Stimulated activated CD8-positive, alpha-beta memory T cell treated with anti-CD3 and anti-CD28 coated beads, Interleukin-4, amount 100 ng/mL, for 48 hours (primary cell): ENCODE results near the gene PLCB1.

Experiments used
- DNase-seq: peaks from one replicate; pipeline ENCODE4 v3.0.0-alpha.2; 2020

Gene PLCB1

DNA sequence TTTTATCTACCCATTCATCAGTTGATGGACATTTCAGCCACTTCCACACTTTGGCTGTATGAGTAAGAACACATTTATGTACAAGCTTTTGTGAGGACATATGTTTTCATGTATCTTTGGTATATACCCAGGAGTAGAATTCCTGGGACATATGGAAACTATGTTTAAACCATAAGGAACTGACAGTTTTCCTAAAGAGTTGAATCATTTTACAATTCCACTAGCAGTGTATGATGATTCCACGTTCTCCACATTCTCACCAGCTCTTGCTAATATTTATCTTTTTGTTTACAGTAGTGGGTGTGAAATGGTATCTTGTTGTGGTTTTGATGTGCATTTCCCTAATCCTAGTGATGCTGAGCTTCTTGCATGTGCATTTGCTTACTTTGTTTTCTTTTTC lies 338.1 kb downstream of the PLCB1 start:
- no peak for DNase-seq

DNA sequence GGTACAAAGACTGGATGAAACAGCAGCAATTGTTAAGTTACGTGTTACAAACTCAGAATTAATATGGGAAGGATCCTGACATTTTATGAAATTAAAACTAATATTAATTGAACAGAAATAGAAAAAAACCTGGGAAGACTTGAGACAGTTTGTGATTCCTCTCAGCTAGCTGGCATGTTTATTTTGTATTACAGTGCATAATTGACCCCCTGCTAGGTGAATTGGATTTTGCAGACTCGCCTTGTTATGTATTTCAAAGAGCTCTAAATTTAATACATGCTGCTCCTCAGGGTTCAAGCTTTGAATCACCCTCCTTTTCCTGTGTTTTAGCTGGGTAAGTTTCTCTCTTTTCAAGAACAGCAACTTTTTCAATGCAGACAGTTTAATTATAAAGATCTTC lies 339.4 kb downstream of the PLCB1 start:
- DNase-seq: no peak

DNA sequence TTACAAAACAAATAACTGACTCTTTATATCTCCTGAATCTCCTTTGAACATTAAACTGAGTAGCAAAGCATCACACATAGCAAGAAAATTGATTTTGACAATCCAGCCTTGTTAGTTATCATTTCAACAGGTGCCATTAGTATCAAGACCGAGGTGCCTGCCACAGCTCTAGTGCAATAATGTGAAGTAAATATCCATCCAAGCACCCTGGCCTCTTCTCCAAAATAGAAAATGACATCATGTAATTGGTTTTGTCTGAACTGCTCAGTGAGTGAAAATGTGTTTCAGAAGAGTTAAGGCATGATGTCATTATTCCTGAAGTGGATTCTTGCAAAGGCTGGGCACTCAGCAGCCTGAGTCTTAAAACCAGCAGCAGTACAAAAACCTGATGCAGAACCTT lies 341.4 kb downstream of the PLCB1 start:
- DNase-seq: no peak

DNA sequence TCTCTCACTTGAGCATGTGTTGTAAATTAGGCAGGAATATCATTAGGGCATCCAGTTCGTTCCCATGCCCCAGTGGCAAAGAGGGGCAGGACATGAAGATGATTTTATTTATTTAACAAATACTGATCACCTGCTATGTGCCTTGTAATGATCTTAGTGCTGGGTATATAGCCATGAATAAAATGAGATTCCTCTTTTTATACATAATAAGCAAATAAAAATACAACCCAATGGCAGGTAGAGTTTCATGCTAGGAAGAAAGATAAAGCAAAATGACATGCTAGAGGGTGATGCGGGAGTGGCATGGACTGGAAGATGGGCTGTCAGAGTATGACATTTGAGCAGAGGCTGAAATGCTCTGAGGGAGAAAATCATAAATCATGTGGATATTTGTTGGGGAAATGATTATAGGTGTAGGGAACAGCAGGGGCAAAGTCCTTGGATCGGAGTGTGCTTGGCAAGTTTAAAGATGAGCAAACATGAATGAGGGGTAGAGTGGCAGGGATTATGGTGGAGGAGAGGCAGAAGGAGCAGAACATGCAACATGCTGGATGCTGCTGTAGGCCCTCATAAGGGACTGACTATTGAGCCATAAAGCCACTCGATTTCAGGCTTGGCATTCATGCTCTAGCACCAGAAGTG lies 342.1 kb downstream of the PLCB1 start:
- DNase-seq: no peak

DNA sequence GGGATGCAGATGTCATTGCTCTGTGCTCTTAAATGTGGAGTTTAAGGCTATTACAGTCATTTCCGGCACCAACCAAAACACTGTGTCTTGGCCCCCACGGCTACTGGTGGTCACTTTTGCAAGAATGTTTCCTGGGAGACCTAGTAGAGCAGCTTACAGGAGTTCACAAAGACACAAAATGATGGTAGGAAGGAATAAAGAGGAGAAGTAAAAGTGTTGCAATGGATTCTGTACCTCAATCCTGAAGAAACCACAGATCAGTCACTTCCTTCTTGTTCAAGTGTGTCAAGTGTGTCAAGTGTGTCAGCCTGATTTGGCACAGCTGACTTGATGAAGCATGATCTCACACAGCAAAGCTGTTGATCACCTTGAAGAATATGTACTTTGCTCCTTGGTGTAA lies 344.0 kb downstream of the PLCB1 start:
- no peak for DNase-seq

DNA sequence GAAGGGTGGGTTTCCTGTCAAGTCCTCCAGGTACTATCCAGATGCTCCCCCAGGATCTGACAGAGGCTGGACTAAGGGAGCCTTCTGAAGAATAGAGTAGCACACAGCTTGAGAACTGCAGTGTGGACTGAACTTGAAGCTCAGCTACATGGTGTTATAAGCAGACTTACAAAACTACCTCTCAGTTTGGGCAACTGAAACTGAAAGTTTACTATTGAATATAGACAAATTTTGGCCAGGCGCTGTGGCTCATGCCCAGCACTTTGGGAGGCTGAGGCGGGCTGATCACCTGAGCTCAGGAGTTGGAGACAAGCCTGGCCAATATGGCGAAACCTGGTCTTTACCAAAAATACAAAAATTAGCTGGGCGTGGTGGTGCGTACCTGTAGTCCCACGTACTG lies 348.5 kb downstream of the PLCB1 start:
- DNase-seq: no peak

DNA sequence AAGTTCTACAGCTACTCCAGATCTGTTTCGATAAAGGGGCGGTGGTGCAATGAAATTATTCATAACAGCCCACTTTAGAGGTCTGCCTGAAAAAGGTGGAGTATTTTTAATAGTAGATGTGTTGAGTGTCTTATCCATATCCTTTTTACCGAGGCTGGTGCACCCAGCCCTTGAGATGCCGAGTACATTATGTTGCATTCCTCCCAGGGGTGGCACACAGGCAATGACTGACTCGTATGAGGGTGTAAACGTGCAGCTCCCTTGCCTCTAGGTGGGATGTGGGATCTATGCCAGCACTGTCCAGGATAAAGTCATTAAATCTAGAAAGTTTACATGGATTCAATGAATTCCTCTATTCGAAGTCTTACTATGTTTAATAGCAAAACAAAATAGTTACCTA lies 355.6 kb downstream of the PLCB1 start:
- no peak for DNase-seq

DNA sequence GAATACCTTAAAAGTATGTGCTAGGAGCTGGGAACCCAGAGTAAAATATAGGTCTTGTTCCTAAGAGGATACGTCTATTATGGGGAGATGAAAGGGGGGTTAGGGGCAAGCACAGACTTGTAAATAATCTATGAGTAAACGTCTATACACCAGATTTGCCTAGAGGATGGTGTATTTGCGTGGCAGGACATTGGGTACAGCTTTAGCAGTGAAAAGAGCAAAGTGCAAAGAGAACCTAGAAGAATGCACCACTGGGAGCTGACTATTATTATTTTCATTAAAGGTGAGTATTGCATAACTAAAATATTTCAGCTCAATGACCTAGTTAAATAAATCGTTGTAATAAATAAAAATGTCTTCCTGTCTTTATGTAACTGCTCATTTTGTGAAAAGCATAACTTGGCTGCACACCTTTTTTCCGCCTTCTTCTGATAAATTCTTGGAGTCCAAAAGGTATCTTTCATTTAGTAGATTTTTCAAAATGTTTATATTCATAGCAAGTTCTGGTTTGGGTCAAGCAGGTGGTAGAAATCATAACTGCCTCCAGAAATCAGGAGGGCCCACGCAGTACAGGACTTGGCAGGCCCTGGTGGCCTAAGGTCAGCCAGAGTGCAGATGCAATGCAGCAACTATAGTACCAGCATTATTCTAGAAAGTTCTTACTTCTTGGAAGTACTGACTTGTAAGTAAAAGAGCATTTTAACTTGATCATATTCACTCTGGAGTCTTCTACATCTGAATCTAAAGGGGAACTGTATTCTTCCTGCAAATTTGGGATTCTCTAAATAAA lies 357.2 kb downstream of the PLCB1 start:
- DNase-seq: no peak

DNA sequence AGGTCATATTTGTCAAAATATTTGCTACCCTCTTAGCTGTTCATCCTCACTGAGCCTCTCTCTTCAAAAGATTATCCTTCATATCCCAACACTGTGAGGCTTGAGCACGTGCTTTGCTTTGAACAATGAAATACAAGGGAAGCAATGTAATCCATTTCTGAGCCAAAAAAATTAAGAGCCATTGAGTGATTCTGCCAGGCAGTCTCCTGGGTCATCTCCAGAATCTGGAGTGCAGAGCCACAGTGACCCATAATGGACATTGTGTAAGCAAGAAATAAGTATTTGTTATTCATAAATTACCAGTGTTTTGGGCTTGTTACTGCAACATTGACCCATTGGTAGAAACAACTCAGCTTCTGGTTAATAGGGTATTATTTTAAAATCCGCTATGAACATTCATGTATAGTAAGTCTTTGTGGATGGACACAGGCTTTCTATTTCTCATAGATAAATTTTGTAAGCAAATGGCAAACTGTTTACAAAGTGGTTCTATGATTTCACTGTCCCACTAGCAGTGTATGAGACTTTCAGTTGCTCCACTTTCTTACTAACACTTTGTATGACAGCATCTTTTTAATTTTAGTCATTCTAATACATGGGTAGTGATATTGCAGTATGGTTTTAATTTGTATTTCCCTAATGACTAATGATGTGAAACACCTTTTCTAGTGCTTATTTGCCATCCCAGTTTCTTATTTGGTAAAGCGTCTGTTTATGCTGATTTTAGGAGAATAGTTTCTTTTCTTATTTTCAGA lies 358.2 kb downstream of the PLCB1 start:
- DNase-seq: no peak

DNA sequence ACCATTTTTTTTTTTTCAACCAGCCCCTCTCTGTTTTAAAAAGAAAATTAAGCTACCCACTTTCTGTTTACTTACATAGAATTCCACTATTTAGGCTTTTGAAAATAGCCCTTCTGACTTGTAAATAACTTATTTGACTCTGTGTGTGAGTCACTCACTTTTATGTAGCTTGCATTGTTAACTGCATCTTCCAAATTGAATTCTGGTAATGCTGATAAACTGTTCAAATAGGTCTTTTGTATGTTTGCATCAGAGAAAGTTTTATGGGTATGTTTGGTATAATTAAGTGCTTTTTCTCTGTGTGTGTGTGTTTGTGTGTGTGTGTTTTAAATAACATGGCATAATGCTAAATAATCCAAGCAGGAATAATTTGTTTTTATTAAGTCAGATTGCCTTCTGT lies 360.1 kb downstream of the PLCB1 start:
- DNase-seq: no peak

DNA sequence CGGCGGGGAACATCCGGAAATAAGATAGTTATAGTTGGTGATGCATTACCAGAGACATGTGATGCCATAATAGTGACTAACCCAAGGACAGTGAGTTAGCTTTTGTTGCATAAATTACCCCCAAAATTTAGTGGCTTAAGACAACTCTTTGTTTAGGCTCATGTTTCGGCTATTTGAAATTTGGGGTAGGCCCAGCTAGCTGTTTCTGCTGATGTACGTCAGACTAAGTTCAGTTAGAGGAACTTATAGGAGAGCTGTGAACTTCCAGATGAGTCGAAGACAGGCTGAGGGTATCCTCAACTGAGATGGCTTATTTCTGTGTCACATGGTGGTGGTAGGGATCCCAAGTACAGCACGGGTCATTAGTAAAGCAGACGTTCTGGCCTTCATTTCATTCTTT lies 366.5 kb downstream of the PLCB1 start:
- DNase-seq: no peak

DNA sequence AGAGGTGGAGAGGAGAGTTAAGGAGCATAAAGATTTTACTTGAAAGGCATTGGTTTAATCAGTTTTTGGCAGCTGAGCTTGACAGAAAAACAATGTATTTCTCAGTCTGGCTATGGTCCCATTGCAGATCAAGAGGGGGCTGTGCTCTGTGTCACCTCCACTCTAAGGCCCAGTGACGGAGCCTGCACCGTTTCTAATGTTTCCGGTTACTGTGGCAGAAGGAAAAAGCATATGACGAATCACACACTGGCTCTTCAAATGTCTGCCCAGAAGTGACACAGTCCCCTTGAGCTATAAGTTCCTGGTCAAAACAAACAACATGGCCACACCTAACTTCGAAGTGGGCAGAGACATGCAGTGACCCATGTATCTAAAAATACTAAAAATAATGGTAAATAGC lies 372.0 kb downstream of the PLCB1 start:
- no peak for DNase-seq

DNA sequence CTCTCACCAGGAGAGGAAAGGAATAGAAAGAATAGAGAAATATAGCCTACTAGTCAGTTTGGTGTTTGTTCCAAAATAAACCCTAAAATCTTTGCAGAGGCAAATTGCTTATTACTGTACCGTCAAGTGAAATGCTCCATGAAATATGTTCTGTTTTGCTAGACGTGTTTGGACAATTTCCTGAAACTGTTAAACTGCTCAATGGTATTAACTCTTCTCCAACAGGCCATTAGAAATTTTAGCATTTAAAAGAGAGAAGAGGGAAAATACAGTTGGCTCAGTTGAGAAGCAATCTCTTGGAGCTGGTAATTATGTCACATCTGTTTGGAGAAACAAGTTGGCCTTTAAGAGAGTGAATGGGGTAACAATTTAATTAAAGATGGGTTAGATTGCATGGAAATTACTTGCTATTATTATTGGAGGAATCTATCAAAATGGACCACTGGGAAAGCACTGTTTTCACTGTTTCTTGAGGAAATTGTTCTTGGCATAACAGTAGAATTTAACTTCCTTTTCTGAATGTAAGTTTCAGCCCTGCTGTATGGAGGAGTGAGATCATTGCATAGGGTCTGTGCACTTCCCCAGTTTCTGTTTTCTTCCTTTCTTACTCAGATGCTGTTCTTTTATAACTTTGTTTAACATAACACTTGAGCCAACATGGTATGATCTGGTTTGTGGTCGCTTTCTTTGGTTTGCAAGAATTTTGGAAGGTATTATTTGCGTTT lies 373.6 kb downstream of the PLCB1 start:
- DNase-seq: no peak

DNA sequence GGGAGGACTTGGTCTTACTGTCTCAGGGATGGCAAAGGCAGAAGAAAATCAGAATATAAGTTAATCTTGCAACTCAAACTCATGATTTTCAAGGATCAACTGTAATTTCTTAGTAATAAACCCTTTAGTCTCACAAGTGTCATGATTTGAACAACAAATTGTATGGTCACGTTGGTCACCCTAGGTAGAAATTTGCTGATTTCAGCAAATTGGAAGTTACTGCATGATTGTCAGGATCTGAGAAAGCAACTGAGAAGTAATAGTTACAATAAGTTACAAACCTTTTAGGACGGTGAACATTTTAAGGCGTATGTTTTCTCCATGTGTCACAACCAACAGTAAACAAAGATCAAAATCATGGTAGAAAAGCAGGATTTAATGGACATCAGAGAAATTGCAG lies 375.2 kb downstream of the PLCB1 start:
- DNase-seq: no peak

DNA sequence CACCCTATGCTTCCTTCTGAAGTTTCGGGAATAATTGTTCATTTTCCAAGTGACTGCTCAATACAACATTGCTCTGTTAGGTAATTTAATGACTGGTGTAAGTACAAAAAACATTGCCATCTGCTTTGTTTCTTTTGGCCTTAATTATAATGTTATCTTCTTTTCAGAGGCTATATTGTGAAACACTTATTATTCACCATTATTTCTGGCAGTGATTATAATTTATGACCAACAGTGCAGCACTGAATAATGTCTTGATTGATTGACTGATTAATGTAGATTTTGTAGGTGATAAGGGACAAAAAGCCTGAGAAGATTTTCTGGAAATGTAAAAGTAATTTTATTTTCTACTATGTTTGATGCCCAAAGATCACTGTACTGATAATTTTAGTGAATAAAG lies 377.7 kb downstream of the PLCB1 start:
- no peak for DNase-seq

DNA sequence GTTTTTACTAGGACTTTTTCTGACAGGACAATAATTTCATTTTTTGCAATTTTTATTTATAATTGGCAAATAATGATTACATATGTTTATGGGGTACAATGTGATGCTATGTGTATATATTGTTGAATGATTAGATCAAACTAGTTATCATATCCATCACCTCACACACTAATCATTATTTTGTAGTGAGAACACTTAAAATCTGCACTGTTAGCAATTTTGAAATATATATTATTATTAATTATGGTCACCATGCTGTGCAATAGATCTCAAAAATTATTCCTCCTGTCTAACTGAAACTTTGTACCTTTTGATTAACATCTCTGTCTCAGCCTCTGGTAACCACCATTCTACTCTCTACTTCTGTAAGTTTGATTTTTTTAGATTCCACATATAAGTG lies 378.7 kb downstream of the PLCB1 start:
- no peak for DNase-seq

DNA sequence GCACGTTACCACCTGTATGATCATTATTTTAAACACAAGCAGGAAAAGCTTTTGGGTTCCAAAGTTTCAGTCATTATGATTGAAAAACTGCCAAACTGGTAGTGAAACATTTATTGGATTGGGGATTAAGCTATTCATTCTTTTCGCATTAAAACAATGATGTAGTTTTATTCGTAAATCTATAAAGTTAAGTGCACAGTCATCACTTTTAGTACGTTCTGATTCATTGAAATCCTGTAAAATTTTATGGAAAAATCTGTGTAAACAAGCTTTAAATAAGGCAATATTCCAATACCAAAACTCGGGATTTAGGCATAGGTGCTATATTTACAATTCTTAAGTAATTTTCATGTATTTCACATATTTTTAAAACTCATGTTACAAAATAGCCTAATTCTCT lies 379.9 kb downstream of the PLCB1 start:
- DNase-seq: no peak

DNA sequence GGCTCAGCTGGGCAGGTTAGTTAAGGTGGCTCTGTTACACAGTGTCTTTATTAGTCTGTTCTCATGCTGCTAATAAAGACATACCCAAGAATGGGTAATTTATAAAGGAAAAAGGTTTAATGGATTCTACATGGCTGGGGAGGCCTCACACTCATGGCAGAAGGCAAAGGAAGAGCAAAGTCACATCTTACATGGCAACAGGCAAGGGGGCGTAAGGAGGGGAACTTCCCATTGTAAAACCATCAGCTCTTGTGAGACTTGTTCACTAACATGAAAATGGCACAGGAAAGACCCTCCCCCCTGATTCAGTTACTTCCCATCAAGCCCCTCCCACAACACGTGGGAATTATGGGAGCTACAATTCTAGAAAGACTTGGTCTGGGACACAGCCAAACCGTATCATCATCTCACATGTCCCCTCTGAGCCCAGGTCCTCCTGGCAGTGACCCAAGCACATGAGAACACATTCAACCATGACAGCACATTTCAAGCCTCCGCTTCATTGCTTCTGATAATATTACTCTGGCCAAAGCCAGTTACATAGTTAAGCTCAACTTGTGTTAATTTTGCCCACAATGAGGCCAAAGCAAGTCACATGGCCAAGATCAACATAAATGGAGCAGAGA lies 383.9 kb downstream of the PLCB1 start:
- DNase-seq: no peak

DNA sequence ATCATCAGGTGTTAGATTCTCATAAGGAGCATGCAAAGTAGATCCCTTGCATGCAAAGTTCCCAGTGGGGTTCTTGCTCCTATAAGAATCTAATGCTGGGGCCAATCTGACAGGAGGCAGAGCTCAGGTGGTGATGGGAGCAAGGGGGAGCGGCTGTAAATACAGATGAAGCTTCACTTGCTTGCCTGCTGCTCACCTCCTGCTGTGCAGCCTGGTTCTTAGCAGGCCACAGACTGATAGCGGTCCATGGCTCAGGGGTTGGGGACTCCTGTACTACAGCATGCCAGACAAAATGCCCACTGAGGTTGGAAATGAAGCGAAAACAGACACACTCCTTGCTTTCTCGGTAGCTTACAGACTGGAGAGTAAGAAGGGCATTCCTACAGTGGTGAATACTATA lies 386.8 kb downstream of the PLCB1 start:
- DNase-seq: no peak

DNA sequence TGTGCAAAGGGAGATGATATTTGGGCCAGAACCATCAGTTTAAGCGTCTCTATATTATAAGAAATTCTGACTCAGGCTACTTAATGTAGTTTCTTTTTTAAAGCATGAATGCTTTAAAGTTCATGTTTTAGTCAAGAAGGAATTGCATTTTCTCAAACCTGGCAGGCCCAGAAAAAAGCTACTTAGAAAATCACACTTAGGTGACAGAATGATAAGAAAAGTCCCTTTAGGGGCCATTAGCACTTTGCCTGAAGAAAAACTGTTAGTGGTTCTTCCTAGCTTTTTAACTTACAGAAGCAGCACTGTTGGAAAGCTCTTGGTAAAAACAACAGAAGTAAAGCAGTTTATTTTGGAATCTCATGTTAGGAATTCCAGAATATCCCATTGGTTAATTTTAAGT lies 387.8 kb downstream of the PLCB1 start:
- no peak for DNase-seq

DNA sequence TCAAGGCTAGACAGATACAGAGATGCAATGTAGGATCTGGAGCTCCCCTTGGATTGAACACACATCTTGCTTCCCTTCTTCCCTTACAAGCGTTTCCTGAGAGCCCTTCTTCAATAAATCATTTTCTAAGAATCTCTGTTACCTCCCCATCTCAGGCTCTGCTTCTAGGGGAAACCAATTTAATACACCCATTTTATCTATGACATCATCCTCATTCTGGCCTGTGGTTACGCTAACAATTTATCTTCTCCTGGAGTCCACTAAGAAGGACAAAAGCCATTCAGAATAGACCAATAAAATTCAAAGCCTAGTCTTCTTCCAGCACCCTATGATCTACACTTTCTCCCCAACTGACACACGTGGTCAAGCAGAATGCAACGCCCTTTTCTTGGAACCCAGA lies 390.1 kb downstream of the PLCB1 start:
- DNase-seq: no peak

DNA sequence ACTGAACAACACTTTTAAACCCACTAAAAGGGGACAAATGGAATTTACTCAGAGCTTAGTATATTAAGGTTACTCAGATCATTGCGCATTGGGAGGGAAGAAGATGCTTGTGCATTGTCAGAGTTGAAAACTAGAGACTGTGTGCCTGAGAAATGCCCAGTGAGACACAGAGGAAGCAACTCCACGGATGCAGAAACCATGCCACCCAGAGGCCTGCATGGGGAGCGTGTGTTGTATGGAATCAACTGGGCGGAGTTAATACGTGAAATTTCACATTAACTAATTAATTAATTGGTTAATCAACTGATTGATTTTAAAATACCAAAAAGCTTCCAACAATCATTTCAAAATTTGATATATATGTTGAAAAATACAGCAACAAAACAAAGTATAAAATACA lies 391.6 kb downstream of the PLCB1 start:
- DNase-seq: no peak
